ENCODE data around the gene LCP1. TPM values are rescaled to one million over a fixed set of nuclear protein-coding genes. Genes with fewer than 3 reads are reported as not detected.

The LCP1 gene
- total RNA-seq, 1 donor from 2014 or later, result 11.6 TPM

DNA sequence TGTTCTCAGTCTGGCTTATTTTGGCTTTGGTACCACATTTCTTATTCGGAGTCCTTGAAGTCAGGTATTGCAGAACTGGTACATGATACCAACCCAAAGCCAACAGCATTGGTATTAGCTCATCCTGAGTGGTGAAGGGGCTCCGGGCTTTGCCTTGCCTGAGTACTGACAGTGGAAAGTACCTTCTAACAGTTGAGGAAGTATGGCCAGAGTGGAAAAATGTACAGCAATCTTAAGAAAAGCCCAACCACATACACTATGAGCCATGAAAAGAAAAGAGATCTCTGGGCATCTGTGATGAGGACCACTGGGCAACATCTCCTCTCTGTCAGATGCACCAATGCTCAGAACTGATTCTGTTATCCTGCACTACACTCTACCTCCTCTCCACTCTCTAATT is 8.3 kb downstream of the LCP1 start:
- TF ChIP-seq, protein P1, sequence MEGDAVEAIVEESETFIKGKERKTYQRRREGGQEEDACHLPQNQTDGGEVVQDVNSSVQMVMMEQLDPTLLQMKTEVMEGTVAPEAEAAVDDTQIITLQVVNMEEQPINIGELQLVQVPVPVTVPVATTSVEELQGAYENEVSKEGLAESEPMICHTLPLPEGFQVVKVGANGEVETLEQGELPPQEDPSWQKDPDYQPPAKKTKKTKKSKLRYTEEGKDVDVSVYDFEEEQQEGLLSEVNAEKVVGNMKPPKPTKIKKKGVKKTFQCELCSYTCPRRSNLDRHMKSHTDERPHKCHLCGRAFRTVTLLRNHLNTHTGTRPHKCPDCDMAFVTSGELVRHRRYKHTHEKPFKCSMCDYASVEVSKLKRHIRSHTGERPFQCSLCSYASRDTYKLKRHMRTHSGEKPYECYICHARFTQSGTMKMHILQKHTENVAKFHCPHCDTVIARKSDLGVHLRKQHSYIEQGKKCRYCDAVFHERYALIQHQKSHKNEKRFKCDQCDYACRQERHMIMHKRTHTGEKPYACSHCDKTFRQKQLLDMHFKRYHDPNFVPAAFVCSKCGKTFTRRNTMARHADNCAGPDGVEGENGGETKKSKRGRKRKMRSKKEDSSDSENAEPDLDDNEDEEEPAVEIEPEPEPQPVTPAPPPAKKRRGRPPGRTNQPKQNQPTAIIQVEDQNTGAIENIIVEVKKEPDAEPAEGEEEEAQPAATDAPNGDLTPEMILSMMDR (IDR thresholded peaks at IDR 0.05; ENCODE audit: unreplicated experiment), result no peak
- DNase-seq (ENCODE audit: low spot score in 2 of 2, unreplicated experiment in 2 of 2), result no peak
- H3K27ac Mint-ChIP-seq, result no peak overlapping the region
- H3K4me3 Mint-ChIP-seq, result no peak overlapping the region
- H3K4me1 Mint-ChIP-seq, result peaks cover 15% of the 10 kb centered on the region
- H3K27me3 Mint-ChIP-seq (ENCODE audit: low read depth), result no peaks in the 10 kb centered on the region
- H3K36me3 Mint-ChIP-seq, result no peaks in the 10 kb centered on the region
- H3K9me3 Mint-ChIP-seq, result no peaks in the 10 kb centered on the region

DNA sequence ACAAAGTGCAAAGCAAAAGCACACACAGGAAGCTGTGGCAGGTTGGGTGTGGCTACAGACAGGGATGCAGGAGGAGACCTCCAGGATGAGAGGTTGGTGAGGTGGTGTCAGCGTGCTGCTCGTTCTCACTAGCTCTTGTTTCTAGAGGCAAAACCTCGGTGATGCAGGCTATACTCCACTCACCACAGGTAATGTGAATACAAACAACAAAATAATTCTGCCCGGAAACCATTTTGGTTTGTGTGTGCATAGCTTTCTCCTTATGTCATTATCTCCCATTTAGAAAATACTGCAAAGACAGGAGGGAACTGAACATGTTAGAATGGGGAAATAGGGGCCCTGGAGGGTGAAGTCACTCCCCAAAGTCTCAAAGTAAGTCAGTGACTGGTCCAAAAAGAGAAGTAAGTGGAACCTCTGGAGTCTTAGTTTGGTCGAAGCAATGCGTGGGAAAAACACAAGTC is 9.4 kb downstream of the LCP1 start:
- Mint-ChIP-seq H3K4me1 (peaks cover 20% of the 10 kb centered on the region), H3K36me3 (no peaks in the 10 kb centered on the region), H3K27me3 (ENCODE audit: low read depth) (no peaks in the 10 kb centered on the region), H3K4me3 (no peak overlapping the region), H3K9me3 (no peaks in the 10 kb centered on the region), H3K27ac (no peak overlapping the region)
- DNase-seq (ENCODE audit: low spot score in 2 of 2, unreplicated experiment in 2 of 2), result no peak
- TF ChIP-seq, protein P1 (IDR thresholded peaks at IDR 0.05; ENCODE audit: unreplicated experiment), result no peak

DNA sequence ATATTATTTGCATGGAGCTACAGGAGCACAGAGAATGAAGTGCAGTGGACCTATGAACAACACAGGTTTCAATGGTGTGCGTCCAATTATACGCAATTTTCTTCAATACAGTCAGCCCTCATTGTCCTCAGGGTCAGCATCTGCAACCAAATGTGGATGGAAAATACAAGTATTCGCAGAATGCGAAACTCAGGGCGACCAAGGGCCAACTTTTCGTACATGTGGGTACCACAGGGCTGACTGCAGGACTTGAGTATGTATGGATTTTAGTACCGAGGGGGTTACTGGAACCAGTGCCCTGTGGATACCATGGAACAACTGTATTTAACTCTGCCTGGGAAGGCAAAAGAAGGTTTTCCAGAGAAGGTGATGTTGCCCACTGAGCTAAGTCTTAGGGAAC is 10.2 kb downstream of the LCP1 start:
- H3K27me3 Mint-ChIP-seq (ENCODE audit: low read depth), result no peaks in the 10 kb centered on the region
- H3K27ac Mint-ChIP-seq, result no peak overlapping the region
- TF ChIP-seq, protein P1 (IDR thresholded peaks at IDR 0.05; ENCODE audit: unreplicated experiment), result no peak
- no peak for DNase-seq (ENCODE audit: low spot score in 2 of 2, unreplicated experiment in 2 of 2)
- H3K9me3 Mint-ChIP-seq, result no peaks in the 10 kb centered on the region
- no peaks in the 10 kb centered on the region for H3K36me3 Mint-ChIP-seq
- peaks cover 26% of the 10 kb centered on the region for H3K4me1 Mint-ChIP-seq
- no peak overlapping the region for H3K4me3 Mint-ChIP-seq

DNA sequence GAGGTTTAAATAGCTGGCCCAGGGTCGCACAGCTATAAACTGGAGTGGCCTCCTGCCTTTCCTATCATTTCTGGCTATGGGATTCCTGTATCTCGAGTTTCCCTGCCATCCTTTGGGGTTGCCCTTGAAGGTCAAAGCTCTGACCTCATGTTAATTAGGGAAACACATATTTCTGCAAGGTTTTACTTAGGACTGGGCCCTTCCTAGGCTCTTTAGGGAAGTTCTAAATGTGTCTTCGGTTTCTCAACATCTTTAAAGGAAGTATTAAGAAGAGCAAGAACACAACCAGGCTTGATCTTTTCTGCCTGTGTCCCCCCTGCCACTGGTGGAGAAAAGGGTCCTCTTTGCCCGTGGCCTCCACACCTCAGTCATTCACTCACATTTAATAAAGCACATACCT is 10.8 kb downstream of the LCP1 start:
- Mint-ChIP-seq H3K27me3 (ENCODE audit: low read depth) (no peaks in the 10 kb centered on the region), H3K4me1 (peaks cover 29% of the 10 kb centered on the region), H3K27ac (no peak overlapping the region), H3K36me3 (no peaks in the 10 kb centered on the region), H3K4me3 (no peak overlapping the region), H3K9me3 (no peaks in the 10 kb centered on the region)
- TF ChIP-seq, protein P1 (IDR thresholded peaks at IDR 0.05; ENCODE audit: unreplicated experiment), result no peak
- DNase-seq (ENCODE audit: low spot score in 2 of 2, unreplicated experiment in 2 of 2), result no peak

DNA sequence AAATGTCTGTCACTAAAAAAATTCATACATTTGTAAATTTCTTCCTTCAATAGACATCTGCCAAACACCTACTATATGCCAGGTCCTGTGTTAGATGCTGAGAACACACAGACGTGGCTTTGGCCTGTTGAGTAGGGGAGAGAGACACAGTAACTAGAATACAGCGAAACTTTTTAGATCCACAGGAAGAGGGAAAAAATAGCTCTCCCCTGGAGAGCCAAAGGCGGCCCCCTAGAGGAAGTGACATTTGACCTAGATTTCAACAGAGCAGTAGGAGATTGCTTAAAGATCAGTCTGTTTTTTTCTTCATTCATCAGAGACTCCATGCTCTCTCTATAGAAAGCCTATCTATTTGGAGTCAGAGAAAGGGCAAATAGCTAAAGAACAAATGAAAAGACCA is 11.3 kb downstream of the LCP1 start:
- Mint-ChIP-seq H3K4me3 (no peak overlapping the region), H3K27ac (no peak overlapping the region), H3K4me1 (peaks cover 32% of the 10 kb centered on the region), H3K9me3 (no peaks in the 10 kb centered on the region), H3K36me3 (no peaks in the 10 kb centered on the region), H3K27me3 (ENCODE audit: low read depth) (no peaks in the 10 kb centered on the region)
- no peak for DNase-seq (ENCODE audit: low spot score in 2 of 2, unreplicated experiment in 2 of 2)
- TF ChIP-seq, protein P1 (IDR thresholded peaks at IDR 0.05; ENCODE audit: unreplicated experiment), result no peak

DNA sequence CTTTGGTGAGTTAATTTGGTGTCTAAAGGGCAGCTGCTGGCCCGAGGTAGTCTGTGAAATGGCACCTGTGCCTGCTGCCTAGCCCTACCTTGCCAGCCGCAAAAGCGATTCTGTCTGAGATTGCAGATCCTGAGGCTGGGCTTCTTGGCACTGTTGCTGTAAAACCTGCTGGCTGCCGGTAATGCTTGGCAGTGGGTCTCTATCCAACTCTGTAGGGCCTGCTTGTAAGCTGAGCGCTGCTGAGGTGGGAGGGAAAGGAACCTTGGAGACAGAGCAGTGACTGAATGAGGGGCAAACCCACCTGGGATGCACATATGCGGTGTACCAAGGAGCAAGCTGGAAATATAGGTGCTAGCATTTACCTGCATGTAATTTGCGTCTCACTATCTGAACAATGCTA is 11.7 kb downstream of the LCP1 start:
- Mint-ChIP-seq H3K4me3 (no peak overlapping the region), H3K4me1 (peaks cover 32% of the 10 kb centered on the region), H3K9me3 (no peaks in the 10 kb centered on the region), H3K27me3 (ENCODE audit: low read depth) (no peaks in the 10 kb centered on the region), H3K36me3 (no peaks in the 10 kb centered on the region), H3K27ac (no peak overlapping the region)
- no peak for DNase-seq (ENCODE audit: low spot score in 2 of 2, unreplicated experiment in 2 of 2)
- TF ChIP-seq, protein P1 (IDR thresholded peaks at IDR 0.05; ENCODE audit: unreplicated experiment), result no peak
